NT2/D1 (cell line): ENCODE measurements around the gene ZFYVE16.

ENCODE experiments used
- DNase-seq: peaks from one replicate; pipeline ENCODE4 v3.0.0-alpha.2; 2011; ENCODE audit warnings: low read depth, low spot score
- H3K27me3 ChIP-seq: 2 replicates; pipeline ENCODE4 v1.6.0; 2011; ENCODE audit warnings: mild to moderate bottlenecking; ENCODE audit not compliant: insufficient read length, insufficient read depth
- H3K36me3 ChIP-seq: 2 replicates; pipeline ENCODE4 v1.6.1; 2011; ENCODE audit warnings: mild to moderate bottlenecking, low read length, mixed read lengths; ENCODE audit not compliant: insufficient read depth, insufficient read length
- H3K4me1 ChIP-seq: 2 replicates; pipeline ENCODE4 v1.5.1; 2011; ENCODE audit not compliant: insufficient read depth, insufficient read length
- H3K4me3 ChIP-seq: 2 replicates; pipeline ENCODE4 v1.5.1; 2011; ENCODE audit warnings: low read depth; ENCODE audit not compliant: insufficient read length
- H3K9ac ChIP-seq: 2 replicates; pipeline ENCODE4 v1.6.0; 2011; ENCODE audit warnings: low read depth; ENCODE audit not compliant: insufficient read length
- H3K9me3 ChIP-seq: 2 replicates; pipeline ENCODE4 v1.5.1; 2011; ENCODE audit warnings: mild to moderate bottlenecking, low read length; ENCODE audit not compliant: insufficient read depth
- SUZ12 ChIP-seq: IDR thresholded peaks from 2 replicates; pipeline ENCODE4 v1.6.1; 2011; ENCODE audit not compliant: insufficient read length, insufficient read depth; ENCODE audit errors: extremely low read depth
- YY1 ChIP-seq: IDR thresholded peaks from 2 replicates; pipeline ENCODE4 v1.6.1; 2011; ENCODE audit not compliant: insufficient read length, insufficient read depth
- ZNF274 ChIP-seq: IDR thresholded peaks from 2 replicates; pipeline ENCODE4 v1.6.1; 2011; ENCODE audit warnings: mild to moderate bottlenecking, low read depth, low read length

The ZFYVE16 gene

GRCh38 chr5:80480354-80480753 is 72.5 kb downstream of the ZFYVE16 start:
- H3K4me3 ChIP-seq: no peak overlapping the region

GRCh38 chr5:80481019-80481893 is 73.4 kb downstream of the ZFYVE16 start:
- Histone ChIP-seq H3K9ac (no peak overlapping the region), H3K9me3 (peaks cover 8% of the 10 kb centered on the region; the same call in 1 of the 2 replicates), H3K4me1 (no peaks in the 10 kb centered on the region), H3K36me3 (peaks cover 23% of the 10 kb centered on the region), H3K27me3 (no peaks in the 10 kb centered on the region), H3K4me3 (no peak overlapping the region)
- TF ChIP-seq ZNF274 (no peak), YY1 (no peak), SUZ12 (no peak)
- no peak for DNase-seq

More at GRCh38 chr5:80480354-80480753, 72.5 kb downstream of the ZFYVE16 start:
- no peak overlapping the region for H3K9ac ChIP-seq
- H3K9me3 ChIP-seq: peaks cover 8% of the 10 kb centered on the region; the same call in 1 of the 2 replicates
- H3K4me1 ChIP-seq: no peaks in the 10 kb centered on the region
- DNase-seq: no peak
- H3K27me3 ChIP-seq: no peaks in the 10 kb centered on the region
- peaks cover 29% of the 10 kb centered on the region for H3K36me3 ChIP-seq
- TF ChIP-seq SUZ12 (no peak), ZNF274 (no peak)

GRCh38 chr5:80482578-80482977 is 74.7 kb downstream of the ZFYVE16 start:
- no peaks in the 10 kb centered on the region for H3K4me1 ChIP-seq
- no peak for DNase-seq
- H3K36me3 ChIP-seq: peaks cover 17% of the 10 kb centered on the region
- TF ChIP-seq YY1 (no peak), SUZ12 (no peak), ZNF274 (no peak)
- H3K27me3 ChIP-seq: no peaks in the 10 kb centered on the region
- H3K9me3 ChIP-seq: peaks cover 8% of the 10 kb centered on the region; the same call in 1 of the 2 replicates
- no peak overlapping the region for H3K4me3 ChIP-seq
- H3K9ac ChIP-seq: no peak overlapping the region

GRCh38 chr5:80483636-80484232 is 75.9 kb downstream of the ZFYVE16 start:
- no peak for DNase-seq
- no peaks in the 10 kb centered on the region for H3K4me1 ChIP-seq
- no peaks in the 10 kb centered on the region for H3K27me3 ChIP-seq
- H3K4me3 ChIP-seq: no peak overlapping the region
- H3K9me3 ChIP-seq: peaks cover 8% of the 10 kb centered on the region; the same call in 1 of the 2 replicates
- H3K9ac ChIP-seq: no peak overlapping the region
- peaks cover 17% of the 10 kb centered on the region for H3K36me3 ChIP-seq
- TF ChIP-seq SUZ12 (no peak), ZNF274 (no peak), YY1 (no peak)

GRCh38 chr5:80487444-80487828 is 79.6 kb downstream of the ZFYVE16 start:
- Histone ChIP-seq H3K36me3 (peaks cover 17% of the 10 kb centered on the region), H3K9me3 (peaks cover 8% of the 10 kb centered on the region; the same call in 1 of the 2 replicates), H3K4me3 (peak overlapping the region; percentile 58), H3K9ac (peak overlapping the region; percentile 74), H3K27me3 (no peaks in the 10 kb centered on the region), H3K4me1 (no peaks in the 10 kb centered on the region)
- no peak for DNase-seq
- no peak for TF ChIP-seq ZNF274

- TF ChIP-seq YY1 (no peak), ZNF274 (no peak), SUZ12 (no peak)
- peak; percentile 82 for DNase-seq
- Histone ChIP-seq H3K4me1 (no peaks in the 10 kb centered on the region), H3K9me3 (peaks cover 8% of the 10 kb centered on the region; the same call in 1 of the 2 replicates), H3K36me3 (peaks cover 14% of the 10 kb centered on the region), H3K27me3 (no peaks in the 10 kb centered on the region), H3K9ac (peak within 1 kb of the TSS; percentile 74), H3K4me3 (peak within 1 kb of the TSS; percentile 58)
Observed at GRCh38 chr5:80487829-80488721, 80.2 kb downstream of the ZFYVE16 start, which contains the start of gene FAM151B. TSS of gene FAM151B (plus strand) at chr5:80488100. CDS start at chr5:80488124, 24 bp downstream.

GRCh38 chr5:80491296-80491695 is 83.4 kb downstream of the ZFYVE16 start:
- no peaks in the 10 kb centered on the region for H3K36me3 ChIP-seq

More at GRCh38 chr5:80491296-80491695, 83.4 kb downstream of the ZFYVE16 start:
- H3K9ac ChIP-seq: no peak overlapping the region
- no peaks in the 10 kb centered on the region; the same call in 1 of the 2 replicates for H3K9me3 ChIP-seq
- TF ChIP-seq ZNF274 (no peak), YY1 (no peak), SUZ12 (no peak)
- H3K27me3 ChIP-seq: no peaks in the 10 kb centered on the region
- H3K4me1 ChIP-seq: no peaks in the 10 kb centered on the region
- no peak for DNase-seq
- no peak overlapping the region for H3K4me3 ChIP-seq
